A549 (cell line): ENCODE measurements around the gene ASB18. TPM values are rescaled to one million over a fixed set of nuclear protein-coding genes. Genes with fewer than 3 reads are reported as not detected.
A peak's percentile ranks its signal among the peaks of the same experiment; 100 is the strongest.

Experiments
- ATAC-seq, 2 experiments: fragments of 200-7000 bp in 1 of 2; fragments of >200 bp in 1 of 2; cut with Nextera tagmentation in 1 of 2; cut with Tn5 transposase in 1 of 2; 3 replicates each; pipeline versions ENCODE4 v1.8.0 to v1.9.1; 2018 to 2020; ENCODE audit warnings: mild to moderate bottlenecking in 1 of 2, moderate library complexity in 1 of 2
- CTCF ChIA-PET: fragments of 300-600 bp; sonication (Branson Sonifier 250); formaldehyde crosslinking; extraction: SDS; loops from one replicate; lab custom pipeline; 2021; ENCODE audit warnings: antibody characterized with exemption, inconsistent platforms; lab: Yijun Ruan, JAX
- POLR2A ChIA-PET: fragments of 350-600 bp; formaldehyde crosslinking; extraction: SDS; loops from one replicate; lab custom pipeline; 2021; ENCODE audit warnings: antibody characterized with exemption, inconsistent platforms; lab: Yijun Ruan, JAX
- DNase-seq, 2 experiments: peaks; one replicate each; pipeline versions ENCODE4 v3.0.0 to v3.0.0-alpha.2; 2011 to 2016; ENCODE audit warnings: low read depth in 1 of 2, low spot score in 1 of 2
- FAIRE-seq: peaks from 2 replicates; lab custom pipeline; 2011; peaks lifted over from hg19 to GRCh38; lab: Jason Lieb, UNC
- H3K27ac ChIP-seq, 2 experiments: fragments of >200 bp; sonication (Bioruptor Twin); formaldehyde crosslinking; 3 replicates each; pipeline ENCODE4 v1.5.1; 2016 to 2017
- H3K4me1 ChIP-seq: fragments of >200 bp; sonication (Bioruptor Twin); formaldehyde crosslinking; 3 replicates; pipeline ENCODE4 v1.6.1; 2016
- H3K4me2 ChIP-seq: fragments of >200 bp; sonication (Bioruptor Twin); formaldehyde crosslinking; 3 replicates; pipeline ENCODE4 v1.6.1; 2016
- H3K4me3 ChIP-seq: fragments of >200 bp; sonication (Bioruptor Twin); formaldehyde crosslinking; 3 replicates; pipeline ENCODE4 v1.5.1; 2016
- H3K9me3 ChIP-seq: fragments of >200 bp; sonication (Bioruptor Twin); formaldehyde crosslinking; 3 replicates; pipeline ENCODE4 v1.6.1; 2016
- CBX8 ChIP-seq: fragments of 200-600 bp; sonication (generic); IDR thresholded peaks from 2 replicates; pipeline ENCODE4 v1.6.1; 2016
- CEBPB ChIP-seq, 2 experiments: fragments of >200 bp in 1 of 2; sonication (Bioruptor Twin) in 1 of 2; formaldehyde crosslinking in 1 of 2; IDR thresholded peaks; 2 replicates each; pipeline ENCODE4 v1.6.1; 2012 to 2016
- CHD4 ChIP-seq: fragments of 200-600 bp; sonication (generic); IDR thresholded peaks from 2 replicates; pipeline ENCODE4 v1.6.1; 2016; ENCODE audit warnings: antibody characterized with exemption, mild to moderate bottlenecking, borderline replicate concordance
- FOSB ChIP-seq: fragments of 250-450 bp; sonication (Bioruptor Pico); IDR thresholded peaks from 2 replicates; pipeline ENCODE4 v1.5.0; 2020; ENCODE audit warnings: mild to moderate bottlenecking, moderate library complexity
- FOSL2 ChIP-seq, 2 experiments: fragments of 450-650 bp in 1 of 2; fragments of >200 bp in 1 of 2; sonication (Bioruptor Twin) in 1 of 2; formaldehyde crosslinking; IDR thresholded peaks; 2 replicates each; pipeline versions ENCODE4 v1.5.0 to v1.6.1; 2016 to 2020; ENCODE audit warnings: mild to moderate bottlenecking in 1 of 2, moderate library complexity in 1 of 2
- HDAC2 ChIP-seq: fragments of 200-600 bp; sonication (generic); IDR thresholded peaks from 2 replicates; pipeline ENCODE4 v1.6.1; 2016
- HOXA7 ChIP-seq: fragments of 250-450 bp; sonication (Bioruptor Pico); IDR thresholded peaks from 2 replicates; pipeline ENCODE4 v1.5.0; 2020; ENCODE audit warnings: mild to moderate bottlenecking, moderate library complexity
- JUN ChIP-seq, 2 experiments: fragments of >200 bp; sonication (Bioruptor Twin); formaldehyde crosslinking; IDR thresholded peaks; 2 replicates in 1 of 2; 3 replicates in 1 of 2; pipeline ENCODE4 v1.6.1; 2016 to 2017
- KDM5A ChIP-seq: fragments of 200-600 bp; sonication (generic); IDR thresholded peaks from 2 replicates; pipeline ENCODE4 v1.6.1; 2016; ENCODE audit warnings: antibody characterized with exemption, mild to moderate bottlenecking
- MAZ ChIP-seq: fragments of 150-350 bp; IDR thresholded peaks from 2 replicates; pipeline ENCODE4 v1.6.1; 2014; ENCODE audit warnings: antibody characterized with exemption, low read depth, low read length, borderline replicate concordance
- MYC ChIP-seq: IDR thresholded peaks from 2 replicates; pipeline ENCODE4 v1.6.1; 2012; ENCODE audit warnings: mild to moderate bottlenecking, inconsistent platforms, low read length, improper control_type of control experiment, borderline replicate concordance
- NPAS2 ChIP-seq: fragments of 250-450 bp; sonication (Bioruptor Pico); IDR thresholded peaks from 2 replicates; pipeline ENCODE4 v1.8.0; 2022; ENCODE audit warnings: mild to moderate bottlenecking, moderate library complexity, borderline replicate concordance
- PBX3 ChIP-seq: IDR thresholded peaks from 2 replicates; pipeline ENCODE4 v1.6.1; 2012
- RARB ChIP-seq: fragments of 250-450 bp; sonication (Bioruptor Pico); IDR thresholded peaks from 2 replicates; pipeline ENCODE4 v1.8.0; 2021; ENCODE audit warnings: mild to moderate bottlenecking, moderate library complexity
- RCOR1 ChIP-seq: fragments of 150-350 bp; IDR thresholded peaks from 2 replicates; pipeline ENCODE4 v1.6.1; 2014; ENCODE audit warnings: antibody characterized with exemption, low read length, low read depth
- RNF2 ChIP-seq: fragments of 200-600 bp; sonication (generic); IDR thresholded peaks from 2 replicates; pipeline ENCODE4 v1.6.1; 2016; ENCODE audit warnings: low read depth, mild to moderate bottlenecking, antibody characterized with exemption, moderate library complexity, borderline replicate concordance
- SMC3 ChIP-seq: fragments of >200 bp; sonication (Bioruptor Twin); formaldehyde crosslinking; IDR thresholded peaks from 3 replicates; pipeline ENCODE4 v1.6.1; 2018; ENCODE audit warnings: inconsistent platforms
- ZNF302 ChIP-seq: fragments of 250-450 bp; sonication (Bioruptor Pico); IDR thresholded peaks from 2 replicates; pipeline ENCODE4 v1.9.0; 2021; ENCODE audit warnings: inconsistent platforms, mild to moderate bottlenecking, moderate library complexity
- WGBS: methylation state at CpG from one replicate; pipeline ENCODE4 v1.1.6; 2017; ENCODE audit errors: missing lambda C conversion rate; 5-methylcytosine and 5-hydroxymethylcytosine counted together
- polyA plus RNA-seq, 4 experiments: library from polyadenylated mRNA; depleted of rRNA in 3 of 4; stranded (reverse); fragments of >200 nt; fragmentation: RNase III in 1 of 4; extraction: RNeasy Plus Mini Kit Qiagen cat#74134 plus additional on column Dnase treatment in 1 of 4; gene quantifications; 2 replicates in 3 of 4; 3 replicates in 1 of 4; pipeline ENCODE4 v1.2.3, GENCODE V29; 2011 to 2017
- TF ChIP-seq, protein P1 (sequence below): fragments of >200 bp; sonication (Bioruptor Twin); formaldehyde crosslinking; IDR thresholded peaks from 3 replicates; pipeline ENCODE4 v1.5.1; 2016

Gene ASB18
- polyA plus RNA-seq, 2 of the 4 experiments (the other 2 are of a cell fraction), result not detected

- TF ChIP-seq HDAC2, result 0 out of 2 replicates have a peak, but pooled peaks have one; percentile 14
- no peak for TF ChIP-seq PBX3
- peak overlapping the region; percentile 82 to 86; a peak in 4 of 6 replicates for H3K27ac ChIP-seq
- 11% methylated on average over 12 of the region's 12 CpGs for WGBS
- no peak for DNase-seq
- ChIA-PET POLR2A (interaction anchor here (1.0 kb wide), 1 partner anchor 401 kb away, joined by 3 read pairs; no protein-coding TSS in a partner anchor), CTCF (interaction anchor here (0.6 to 11.9 kb wide), 50 partner anchors 9 to 928 kb away, joined by 3 to 222 read pairs (median 4); partner anchors contain the start of genes COPS8 and GBX2)
- ATAC-seq, result no peak
- peaks cover 4% of the 10 kb centered on the region; the same call in 1 of the 3 replicates for H3K4me1 ChIP-seq
- H3K4me3 ChIP-seq, result peak overlapping the region; percentile 70
- no peak for FAIRE-seq
- peak overlapping the region; percentile 90 for H3K4me2 ChIP-seq
- H3K9me3 ChIP-seq, result no peaks in the 10 kb centered on the region
Measured at GRCh38 chr2:236180076-236180816, 84.0 kb downstream of the ASB18 start.

GRCh38 chr2:236179236-236180075 lies 84.8 kb downstream of the ASB18 start:
- DNase-seq, result peak; percentile 36 to 37
- ChIA-PET CTCF (interaction anchor here (0.6 to 11.9 kb wide), 13 partner anchors 10 to 929 kb away, joined by 4 to 222 read pairs (median 9); no protein-coding TSS in a partner anchor), POLR2A (interaction anchor here (0.6 kb wide), 1 partner anchor 390 kb away, joined by 5 read pairs; the partner anchor contains the start of gene ACKR3)
- H3K4me2 ChIP-seq, result peak overlapping the region; percentile 90
- TF ChIP-seq, protein P1, sequence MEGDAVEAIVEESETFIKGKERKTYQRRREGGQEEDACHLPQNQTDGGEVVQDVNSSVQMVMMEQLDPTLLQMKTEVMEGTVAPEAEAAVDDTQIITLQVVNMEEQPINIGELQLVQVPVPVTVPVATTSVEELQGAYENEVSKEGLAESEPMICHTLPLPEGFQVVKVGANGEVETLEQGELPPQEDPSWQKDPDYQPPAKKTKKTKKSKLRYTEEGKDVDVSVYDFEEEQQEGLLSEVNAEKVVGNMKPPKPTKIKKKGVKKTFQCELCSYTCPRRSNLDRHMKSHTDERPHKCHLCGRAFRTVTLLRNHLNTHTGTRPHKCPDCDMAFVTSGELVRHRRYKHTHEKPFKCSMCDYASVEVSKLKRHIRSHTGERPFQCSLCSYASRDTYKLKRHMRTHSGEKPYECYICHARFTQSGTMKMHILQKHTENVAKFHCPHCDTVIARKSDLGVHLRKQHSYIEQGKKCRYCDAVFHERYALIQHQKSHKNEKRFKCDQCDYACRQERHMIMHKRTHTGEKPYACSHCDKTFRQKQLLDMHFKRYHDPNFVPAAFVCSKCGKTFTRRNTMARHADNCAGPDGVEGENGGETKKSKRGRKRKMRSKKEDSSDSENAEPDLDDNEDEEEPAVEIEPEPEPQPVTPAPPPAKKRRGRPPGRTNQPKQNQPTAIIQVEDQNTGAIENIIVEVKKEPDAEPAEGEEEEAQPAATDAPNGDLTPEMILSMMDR, result no peak
- TF ChIP-seq HOXA7 (no peak), MYC (no peak), FOSB (CRISPR knock-in tag) (no peak), SMC3 (no peak), ZNF302 (no peak), RNF2 (no peak), NPAS2 (CRISPR knock-in tag) (no peak), CEBPB (IDR thresholded peaks at IDR 0.05) (no peak), KDM5A (no peak), JUN (IDR thresholded peaks at IDR 0.05) (no peak; a peak in 1 of 5 replicates), RCOR1 (no peak), CHD4 (no peak), HDAC2 (no peak), RARB (CRISPR knock-in tag) (no peak), CBX8 (no peak), FOSL2 (IDR thresholded peaks at IDR 0.05) (no peak), FOSL2 (CRISPR knock-in tag; IDR thresholded peaks at IDR 0.05) (no peak), MAZ (no peak)
- TF ChIP-seq, all 56 proteins: peak for 0
- Histone ChIP-seq H3K9me3 (no peaks in the 10 kb centered on the region), H3K4me1 (peaks cover 7% of the 10 kb centered on the region; the same call in 1 of the 3 replicates), H3K4me3 (peak overlapping the region; percentile 70), H3K27ac (peak overlapping the region; percentile 82 to 86)
- ATAC-seq (peak; percentile 8 to 17; a peak in 4 of 6 replicates), FAIRE-seq (no peak)
- WGBS, result 14% methylated on average over 28 of the region's 59 CpGs
